ENCODE measurements around the gene H6PD. TPM values are rescaled to one million over a fixed set of nuclear protein-coding genes. Genes with fewer than 3 reads are reported as not detected.
A peak's percentile ranks its signal among the peaks of the same experiment; 100 is the strongest.

H6PD gene
- total and polyA plus RNA-seq, 4 experiments from 2014 or later, result 5.5 to 18.8 (median 15.7) TPM

- Histone ChIP-seq H3K4me1 (ENCODE audit: insufficient read depth, low read length) (no peaks in the 10 kb centered on the region), H3K27ac (ENCODE audit: low read depth, low read length) (no peak overlapping the region), H3K27me3 (ENCODE audit: insufficient read depth, low read length) (no peaks in the 10 kb centered on the region), H3K9me3 (ENCODE audit: control insufficient read depth in 1 of 2, low read length in 2 of 2) (no peaks in the 10 kb centered on the region), H3K36me3 (ENCODE audit: insufficient read depth, low read length) (no peaks in the 10 kb centered on the region), H3K4me3 (ENCODE audit: low read length in 2 of 2) (no peak overlapping the region)
- Mint-ChIP-seq H3K4me1 (peaks cover 0 to 14% (median 6%) of the 10 kb centered on the region in 4 donors), H3K27me3 (no peaks in the 10 kb centered on the region), H3K4me3 (no peak overlapping the region), H3K36me3 (peaks cover 10 to 14% of the 10 kb centered on the region in 2 donors), H3K27ac (no peak overlapping the region), H3K9me3 (no peaks in the 10 kb centered on the region)
- POLR2A ChIA-PET (ENCODE audit: partially characterized antibody), result no interaction called here
- intact Hi-C loops (cut with micrococcal nuclease), result no loop called here
- no peak for DNase-seq
- CTCF ChIA-PET (ENCODE audit: partially characterized antibody), result interaction anchor here (0.8 to 1.2 kb wide), 2 partner anchors 38 to 243 kb away, joined by 3 to 4 read pairs; no protein-coding TSS in a partner anchor
Observed at GRCh38 chr1:9251501-9251900, 16.9 kb downstream of the H6PD start.

GRCh38 chr1:9253004-9253403, 18.4 kb downstream of the H6PD start:
- Mint-ChIP-seq H3K4me3 (no peak overlapping the region), H3K36me3 (peaks cover 11 to 18% of the 10 kb centered on the region in 2 donors), H3K4me1 (peaks cover 6 to 19% (median 10%) of the 10 kb centered on the region in 4 donors), H3K27me3 (no peaks in the 10 kb centered on the region), H3K9me3 (no peaks in the 10 kb centered on the region), H3K27ac (peak overlapping the region in 1 of 7 donors; percentile 23)
- ChIA-PET POLR2A (ENCODE audit: partially characterized antibody) (no interaction called here), CTCF (ENCODE audit: partially characterized antibody) (no interaction called here)
- no peaks in the 10 kb centered on the region for H3K4me1 ChIP-seq (ENCODE audit: insufficient read depth, low read length)
- no peak overlapping the region for H3K27ac ChIP-seq (ENCODE audit: low read depth, low read length)
- H3K4me3 ChIP-seq (ENCODE audit: low read length in 2 of 2), result no peak overlapping the region
- H3K36me3 ChIP-seq (ENCODE audit: insufficient read depth, low read length), result no peaks in the 10 kb centered on the region
- H3K9me3 ChIP-seq (ENCODE audit: control insufficient read depth in 1 of 2, low read length in 2 of 2), result no peaks in the 10 kb centered on the region
- no peak for DNase-seq
- no peaks in the 10 kb centered on the region for H3K27me3 ChIP-seq (ENCODE audit: insufficient read depth, low read length)
- intact Hi-C loops (cut with micrococcal nuclease), result no loop called here

- H3K4me3 Mint-ChIP-seq, result no peak overlapping the region
- H3K27me3 Mint-ChIP-seq, result no peaks in the 10 kb centered on the region
- H3K9me3 Mint-ChIP-seq, result no peaks in the 10 kb centered on the region
- peak overlapping the region in 1 of 7 donors; percentile 41 for H3K27ac Mint-ChIP-seq
- H3K4me1 Mint-ChIP-seq, result peaks cover 12 to 24% (median 15%) of the 10 kb centered on the region in 4 donors
- Histone ChIP-seq H3K4me3 (ENCODE audit: low read length in 2 of 2) (no peak overlapping the region), H3K27me3 (ENCODE audit: insufficient read depth, low read length) (no peaks in the 10 kb centered on the region), H3K36me3 (ENCODE audit: insufficient read depth, low read length) (no peaks in the 10 kb centered on the region), H3K9me3 (ENCODE audit: control insufficient read depth in 1 of 2, low read length in 2 of 2) (no peaks in the 10 kb centered on the region), H3K27ac (ENCODE audit: low read depth, low read length) (no peak overlapping the region), H3K4me1 (ENCODE audit: insufficient read depth, low read length) (no peaks in the 10 kb centered on the region)
- POLR2A ChIA-PET (ENCODE audit: partially characterized antibody), result no interaction called here
- H3K36me3 Mint-ChIP-seq, result peaks cover 10 to 15% of the 10 kb centered on the region in 2 donors
- intact Hi-C loops (cut with micrococcal nuclease), result no loop called here
- CTCF ChIA-PET (ENCODE audit: partially characterized antibody), result no interaction called here
- no peak for DNase-seq
Observed at GRCh38 chr1:9253453-9254105, 19.0 kb downstream of the H6PD start.

DNA sequence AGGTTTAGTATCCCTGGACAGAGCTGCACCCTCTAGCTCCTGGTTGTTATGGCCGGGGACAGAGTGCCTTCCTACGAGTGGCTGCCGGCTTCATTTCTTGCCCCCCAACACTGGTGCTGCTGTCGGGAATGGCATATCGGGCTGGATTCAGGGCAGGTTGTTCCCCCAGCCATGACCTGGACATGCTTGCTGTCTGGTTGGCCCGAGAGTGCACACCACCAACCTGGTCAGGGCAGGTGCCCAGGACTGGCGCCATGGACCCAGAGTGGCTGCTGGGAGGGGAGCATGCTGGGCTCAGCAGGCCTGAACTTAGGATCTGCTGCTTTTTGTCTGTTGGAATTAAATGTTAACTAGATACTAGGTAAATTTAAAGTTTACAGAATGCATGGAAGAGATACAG, 21.8 kb downstream of the H6PD start:
- H3K27me3 Mint-ChIP-seq, result no peaks in the 10 kb centered on the region
- Histone ChIP-seq H3K27me3 (ENCODE audit: insufficient read depth, low read length) (no peaks in the 10 kb centered on the region), H3K9me3 (ENCODE audit: control insufficient read depth in 1 of 2, low read length in 2 of 2) (no peaks in the 10 kb centered on the region), H3K27ac (ENCODE audit: low read depth, low read length) (no peak overlapping the region), H3K4me3 (ENCODE audit: low read length in 2 of 2) (no peak overlapping the region), H3K36me3 (ENCODE audit: insufficient read depth, low read length) (no peaks in the 10 kb centered on the region), H3K4me1 (ENCODE audit: insufficient read depth, low read length) (no peaks in the 10 kb centered on the region)
- H3K4me3 Mint-ChIP-seq, result no peak overlapping the region
- ChIA-PET POLR2A (ENCODE audit: partially characterized antibody) (interaction anchor here (0.6 kb wide), 1 partner anchor 22 kb away, joined by 4 read pairs; the partner anchor contains the start of gene H6PD), CTCF (ENCODE audit: partially characterized antibody) (interaction anchor here (1.1 kb wide), 1 partner anchor 235 kb away, joined by 3 read pairs; no protein-coding TSS in a partner anchor)
- H3K4me1 Mint-ChIP-seq, result peaks cover 23 to 48% (median 28%) of the 10 kb centered on the region in 4 donors
- H3K9me3 Mint-ChIP-seq, result peaks cover 0 to 3% (median 0%) of the 10 kb centered on the region in 8 donors
- DNase-seq, result no peak
- intact Hi-C loops (cut with micrococcal nuclease), result no loop called here
- peaks cover 15 to 19% of the 10 kb centered on the region in 2 donors for H3K36me3 Mint-ChIP-seq
- peak overlapping the region in 1 of 7 donors; percentile 37 for H3K27ac Mint-ChIP-seq

GRCh38 chr1:9257851-9258250, 23.3 kb downstream of the H6PD start:
- Mint-ChIP-seq H3K27ac (peak overlapping the region in 1 of 7 donors; percentile 17), H3K36me3 (peaks cover 18 to 19% of the 10 kb centered on the region in 2 donors), H3K9me3 (peaks cover 0 to 3% (median 0%) of the 10 kb centered on the region in 8 donors), H3K4me1 (peaks cover 23 to 46% (median 28%) of the 10 kb centered on the region in 4 donors), H3K4me3 (peak overlapping the region in 1 of 8 donors; percentile 14), H3K27me3 (no peaks in the 10 kb centered on the region)
- no peaks in the 10 kb centered on the region for H3K36me3 ChIP-seq (ENCODE audit: insufficient read depth, low read length)
- no peak for DNase-seq
- H3K4me3 ChIP-seq (ENCODE audit: low read length in 2 of 2), result no peak overlapping the region
- H3K27me3 ChIP-seq (ENCODE audit: insufficient read depth, low read length), result no peaks in the 10 kb centered on the region
- intact Hi-C loops (cut with micrococcal nuclease), result no loop called here
- H3K4me1 ChIP-seq (ENCODE audit: insufficient read depth, low read length), result no peaks in the 10 kb centered on the region
- ChIA-PET CTCF (ENCODE audit: partially characterized antibody) (no interaction called here), POLR2A (ENCODE audit: partially characterized antibody) (no interaction called here)
- H3K9me3 ChIP-seq (ENCODE audit: control insufficient read depth in 1 of 2, low read length in 2 of 2), result no peaks in the 10 kb centered on the region
- H3K27ac ChIP-seq (ENCODE audit: low read depth, low read length), result no peak overlapping the region

DNA sequence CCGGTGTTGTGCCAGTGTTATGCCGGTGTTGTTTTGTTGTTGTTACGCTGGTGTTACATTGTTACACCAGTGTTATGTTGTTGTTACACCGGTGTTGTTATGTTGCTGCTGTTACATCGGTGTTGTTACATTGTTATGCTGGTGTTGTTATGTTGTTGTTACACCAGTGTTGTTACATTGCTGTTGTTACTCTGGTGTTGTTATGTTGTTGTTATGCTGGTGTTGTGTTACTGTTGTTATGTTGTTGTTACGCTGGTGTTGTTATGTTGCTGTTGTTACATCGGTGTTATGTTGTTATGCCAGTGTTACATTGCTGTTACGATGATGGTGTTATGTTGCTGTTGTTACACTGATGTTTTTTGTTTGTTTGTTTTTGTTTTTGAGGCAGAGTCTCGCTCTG, 24.1 kb downstream of the H6PD start:
- Histone ChIP-seq H3K4me3 (ENCODE audit: low read length in 2 of 2) (no peak overlapping the region), H3K27ac (ENCODE audit: low read depth, low read length) (no peak overlapping the region), H3K4me1 (ENCODE audit: insufficient read depth, low read length) (no peaks in the 10 kb centered on the region), H3K9me3 (ENCODE audit: control insufficient read depth in 1 of 2, low read length in 2 of 2) (no peaks in the 10 kb centered on the region), H3K36me3 (ENCODE audit: insufficient read depth, low read length) (no peaks in the 10 kb centered on the region), H3K27me3 (ENCODE audit: insufficient read depth, low read length) (no peaks in the 10 kb centered on the region)
- Mint-ChIP-seq H3K4me1 (peaks cover 23 to 43% (median 28%) of the 10 kb centered on the region in 4 donors), H3K4me3 (no peak overlapping the region), H3K27ac (no peak overlapping the region), H3K27me3 (no peaks in the 10 kb centered on the region), H3K9me3 (peaks cover 0 to 3% (median 0%) of the 10 kb centered on the region in 8 donors), H3K36me3 (peaks cover 18 to 23% of the 10 kb centered on the region in 2 donors)
- CTCF ChIA-PET (ENCODE audit: partially characterized antibody), result no interaction called here
- POLR2A ChIA-PET (ENCODE audit: partially characterized antibody), result no interaction called here
- intact Hi-C loops (cut with micrococcal nuclease), result no loop called here
- no peak for DNase-seq

- H3K27ac Mint-ChIP-seq, result peak overlapping the region in 3 of 7 donors; percentile 9 to 77 (median 38)
- peaks cover 0 to 3% (median 0%) of the 10 kb centered on the region in 8 donors for H3K9me3 Mint-ChIP-seq
- Histone ChIP-seq H3K27me3 (ENCODE audit: insufficient read depth, low read length) (no peaks in the 10 kb centered on the region), H3K4me3 (ENCODE audit: low read length in 2 of 2) (no peak overlapping the region), H3K27ac (ENCODE audit: low read depth, low read length) (no peak overlapping the region), H3K36me3 (ENCODE audit: insufficient read depth, low read length) (no peaks in the 10 kb centered on the region), H3K9me3 (ENCODE audit: control insufficient read depth in 1 of 2, low read length in 2 of 2) (no peaks in the 10 kb centered on the region), H3K4me1 (ENCODE audit: insufficient read depth, low read length) (no peaks in the 10 kb centered on the region)
- peaks cover 28% of the 10 kb centered on the region in 2 donors for H3K36me3 Mint-ChIP-seq
- no peak for DNase-seq
- ChIA-PET CTCF (ENCODE audit: partially characterized antibody) (no interaction called here), POLR2A (ENCODE audit: partially characterized antibody) (no interaction called here)
- peaks cover 18 to 34% (median 27%) of the 10 kb centered on the region in 4 donors for H3K4me1 Mint-ChIP-seq
- intact Hi-C loops (cut with micrococcal nuclease), result no loop called here
- no peak overlapping the region for H3K4me3 Mint-ChIP-seq
- no peaks in the 10 kb centered on the region for H3K27me3 Mint-ChIP-seq
Observed at GRCh38 chr1:9260059-9260766, 25.6 kb downstream of the H6PD start.

Data from CD4-positive, alpha-beta memory T cell (primary cell).